Measurements from ENCODE around the gene ADAMTS13.
"Not testable (repeated sequence)": the region's sequence is repeated elsewhere in the genome, so short reads cannot be mapped to it uniquely, and the experiment has no call there.

ADAMTS13 gene

GRCh38 chr9:133382507-133383141 lies 39.5 kb upstream of the ADAMTS13 start:
- Histone ChIP-seq H3K9me3 (ENCODE audit: insufficient read depth, low read depth, low read length) (no peaks in the 10 kb centered on the region), H3K27ac (ENCODE audit: low read depth, low read length) (no peak overlapping the region)
- WGBS: 86% methylated on average over 4 of the region's 4 CpGs

GRCh38 chr9:133383438-133383837 lies 38.7 kb upstream of the ADAMTS13 start:
- Histone ChIP-seq H3K36me3 (ENCODE audit: insufficient read depth, low read length) (no peaks in the 10 kb centered on the region), H3K4me3 (ENCODE audit: low read length) (no peak overlapping the region), H3K9me3 (ENCODE audit: insufficient read depth, low read depth, low read length) (no peaks in the 10 kb centered on the region), H3K27ac (ENCODE audit: low read depth, low read length) (no peak overlapping the region), H3K27me3 (ENCODE audit: insufficient read depth, low read length) (no peaks in the 10 kb centered on the region; the same call in 1 of the 2 replicates), H3K9ac (ENCODE audit: low read depth, low read length) (no peak overlapping the region), H3K4me1 (ENCODE audit: insufficient read depth, low read length) (no peaks in the 10 kb centered on the region)
- 94% methylated on average over 3 of the region's 3 CpGs for WGBS

More at GRCh38 chr9:133382507-133383141, 39.5 kb upstream of the ADAMTS13 start:
- no peaks in the 10 kb centered on the region for H3K4me1 ChIP-seq (ENCODE audit: insufficient read depth, low read length)
- H3K9ac ChIP-seq (ENCODE audit: low read depth, low read length): no peak overlapping the region
- H3K27me3 ChIP-seq (ENCODE audit: insufficient read depth, low read length): peaks cover 4% of the 10 kb centered on the region; the same call in 1 of the 2 replicates
- no peaks in the 10 kb centered on the region for H3K36me3 ChIP-seq (ENCODE audit: insufficient read depth, low read length)
- no peak overlapping the region for H3K4me3 ChIP-seq (ENCODE audit: low read length)

GRCh38 chr9:133384736-133385321 lies 37.3 kb upstream of the ADAMTS13 start:
- Histone ChIP-seq H3K4me1 (ENCODE audit: insufficient read depth, low read length) (no peaks in the 10 kb centered on the region), H3K9ac (ENCODE audit: low read depth, low read length) (no peak overlapping the region), H3K27me3 (ENCODE audit: insufficient read depth, low read length) (no peaks in the 10 kb centered on the region), H3K27ac (ENCODE audit: low read depth, low read length) (no peak overlapping the region), H3K4me3 (ENCODE audit: low read length) (no peak overlapping the region), H3K36me3 (ENCODE audit: insufficient read depth, low read length) (no peaks in the 10 kb centered on the region), H3K9me3 (ENCODE audit: insufficient read depth, low read depth, low read length) (no peaks in the 10 kb centered on the region)
- WGBS: 94% methylated on average over 17 of the region's 17 CpGs

- H3K36me3 ChIP-seq (ENCODE audit: insufficient read depth, low read length): no peaks in the 10 kb centered on the region
- H3K27ac ChIP-seq (ENCODE audit: low read depth, low read length): no peak overlapping the region
- H3K4me3 ChIP-seq (ENCODE audit: low read length): no peak overlapping the region
- no peaks in the 10 kb centered on the region for H3K4me1 ChIP-seq (ENCODE audit: insufficient read depth, low read length)
- H3K9ac ChIP-seq (ENCODE audit: low read depth, low read length): no peak overlapping the region
- H3K9me3 ChIP-seq (ENCODE audit: insufficient read depth, low read depth, low read length): no peaks in the 10 kb centered on the region
- 90% methylated on average over 14 of the region's 14 CpGs for WGBS
- no peaks in the 10 kb centered on the region for H3K27me3 ChIP-seq (ENCODE audit: insufficient read depth, low read length)
Measured at GRCh38 chr9:133385452-133385851, 36.7 kb upstream of the ADAMTS13 start.

GRCh38 chr9:133386338-133386737 lies 35.8 kb upstream of the ADAMTS13 start:
- Histone ChIP-seq H3K9ac (ENCODE audit: low read depth, low read length) (no peak overlapping the region), H3K4me1 (ENCODE audit: insufficient read depth, low read length) (no peaks in the 10 kb centered on the region), H3K9me3 (ENCODE audit: insufficient read depth, low read depth, low read length) (no peaks in the 10 kb centered on the region), H3K27ac (ENCODE audit: low read depth, low read length) (no peak overlapping the region), H3K36me3 (ENCODE audit: insufficient read depth, low read length) (no peaks in the 10 kb centered on the region), H3K4me3 (ENCODE audit: low read length) (no peak overlapping the region), H3K27me3 (ENCODE audit: insufficient read depth, low read length) (no peaks in the 10 kb centered on the region)
- WGBS: 95% methylated on average over 13 of the region's 13 CpGs

GRCh38 chr9:133387680-133388079 lies 34.5 kb upstream of the ADAMTS13 start:
- no peaks in the 10 kb centered on the region for H3K9me3 ChIP-seq (ENCODE audit: insufficient read depth, low read depth, low read length)
- 89% methylated on average over 9 of the region's 9 CpGs for WGBS
- H3K27ac ChIP-seq (ENCODE audit: low read depth, low read length): no peak overlapping the region
- H3K4me3 ChIP-seq (ENCODE audit: low read length): no peak overlapping the region
- no peaks in the 10 kb centered on the region for H3K4me1 ChIP-seq (ENCODE audit: insufficient read depth, low read length)
- no peaks in the 10 kb centered on the region for H3K27me3 ChIP-seq (ENCODE audit: insufficient read depth, low read length)
- no peak overlapping the region for H3K9ac ChIP-seq (ENCODE audit: low read depth, low read length)
- no peaks in the 10 kb centered on the region for H3K36me3 ChIP-seq (ENCODE audit: insufficient read depth, low read length)

- WGBS: 92% methylated on average over 12 of the region's 12 CpGs
- Histone ChIP-seq H3K27ac (ENCODE audit: low read depth, low read length) (no peak overlapping the region), H3K36me3 (ENCODE audit: insufficient read depth, low read length) (no peaks in the 10 kb centered on the region), H3K4me3 (ENCODE audit: low read length) (no peak overlapping the region), H3K9ac (ENCODE audit: low read depth, low read length) (no peak overlapping the region), H3K4me1 (ENCODE audit: insufficient read depth, low read length) (no peaks in the 10 kb centered on the region), H3K9me3 (ENCODE audit: insufficient read depth, low read depth, low read length) (no peaks in the 10 kb centered on the region), H3K27me3 (ENCODE audit: insufficient read depth, low read length) (no peaks in the 10 kb centered on the region)
Measured at GRCh38 chr9:133389025-133389557, 33.1 kb upstream of the ADAMTS13 start.

- WGBS: 88% methylated on average over 13 of the region's 13 CpGs
- Histone ChIP-seq H3K27ac (ENCODE audit: low read depth, low read length) (no peak overlapping the region), H3K9ac (ENCODE audit: low read depth, low read length) (no peak overlapping the region), H3K4me1 (ENCODE audit: insufficient read depth, low read length) (no peaks in the 10 kb centered on the region), H3K9me3 (ENCODE audit: insufficient read depth, low read depth, low read length) (no peaks in the 10 kb centered on the region), H3K27me3 (ENCODE audit: insufficient read depth, low read length) (no peaks in the 10 kb centered on the region), H3K4me3 (ENCODE audit: low read length) (no peak overlapping the region), H3K36me3 (ENCODE audit: insufficient read depth, low read length) (no peaks in the 10 kb centered on the region)
Measured at GRCh38 chr9:133389562-133389961, 32.6 kb upstream of the ADAMTS13 start.

- Histone ChIP-seq H3K9ac (ENCODE audit: low read depth, low read length) (no peak overlapping the region), H3K36me3 (ENCODE audit: insufficient read depth, low read length) (no peaks in the 10 kb centered on the region), H3K27ac (ENCODE audit: low read depth, low read length) (no peak overlapping the region), H3K27me3 (ENCODE audit: insufficient read depth, low read length) (no peaks in the 10 kb centered on the region), H3K4me3 (ENCODE audit: low read length) (no peak overlapping the region), H3K9me3 (ENCODE audit: insufficient read depth, low read depth, low read length) (no peaks in the 10 kb centered on the region), H3K4me1 (ENCODE audit: insufficient read depth, low read length) (no peaks in the 10 kb centered on the region)
- 85% methylated on average over 7 of the region's 7 CpGs for WGBS
Measured at GRCh38 chr9:133390713-133391112, 31.5 kb upstream of the ADAMTS13 start.

GRCh38 chr9:133391449-133391848 lies 30.7 kb upstream of the ADAMTS13 start:
- H3K9me3 ChIP-seq (ENCODE audit: insufficient read depth, low read depth, low read length); H3K9ac ChIP-seq (ENCODE audit: low read depth, low read length); H3K4me3 ChIP-seq (ENCODE audit: low read length); H3K36me3 ChIP-seq (ENCODE audit: insufficient read depth, low read length); H3K4me1 ChIP-seq (ENCODE audit: insufficient read depth, low read length); H3K27ac ChIP-seq (ENCODE audit: low read depth, low read length); H3K27me3 ChIP-seq (ENCODE audit: insufficient read depth, low read length): not testable (repeated sequence)
- 20% methylated on average over 1 of the region's 4 CpGs for WGBS

GRCh38 chr9:133392308-133392707 lies 29.9 kb upstream of the ADAMTS13 start:
- H3K4me3 ChIP-seq (ENCODE audit: low read length); H3K27ac ChIP-seq (ENCODE audit: low read depth, low read length); H3K36me3 ChIP-seq (ENCODE audit: insufficient read depth, low read length); H3K9ac ChIP-seq (ENCODE audit: low read depth, low read length); H3K27me3 ChIP-seq (ENCODE audit: insufficient read depth, low read length); H3K9me3 ChIP-seq (ENCODE audit: insufficient read depth, low read depth, low read length); H3K4me1 ChIP-seq (ENCODE audit: insufficient read depth, low read length): not testable (repeated sequence)
- WGBS: 93% methylated on average over 3 of the region's 3 CpGs

All from HUES64 (cell line).